Germinal center (tissue), 1 donor: ENCODE measurements around the gene MANEAL.

Experiments
- DNase-seq: peaks from one replicate; pipeline ENCODE4 v3.0.0; 2012; ENCODE audit warnings: mixed read lengths, low spot score

The MANEAL gene

GRCh38 chr1:37828410-37829074 lies 34.9 kb downstream of the MANEAL start:
- no peak for DNase-seq

DNA sequence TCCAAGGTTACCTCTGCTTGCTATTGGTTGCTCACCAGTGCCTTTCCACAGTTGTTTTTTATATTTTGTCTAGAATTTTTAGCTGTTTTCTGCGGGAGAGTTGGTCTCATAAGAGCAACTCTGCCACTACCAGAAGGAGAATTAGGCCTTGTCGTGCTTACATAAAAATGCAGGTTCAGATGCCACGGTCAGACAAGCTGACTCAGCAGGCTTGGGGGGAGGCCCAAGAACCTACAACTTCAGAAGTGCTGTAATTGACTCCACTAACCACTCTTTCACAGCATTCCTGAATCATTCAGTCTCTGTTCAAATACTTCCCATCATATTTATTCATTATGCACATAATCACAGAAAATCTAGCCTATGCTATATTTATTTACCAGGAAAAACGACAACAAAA lies 37.5 kb downstream of the MANEAL start:
- no peak for DNase-seq

DNA sequence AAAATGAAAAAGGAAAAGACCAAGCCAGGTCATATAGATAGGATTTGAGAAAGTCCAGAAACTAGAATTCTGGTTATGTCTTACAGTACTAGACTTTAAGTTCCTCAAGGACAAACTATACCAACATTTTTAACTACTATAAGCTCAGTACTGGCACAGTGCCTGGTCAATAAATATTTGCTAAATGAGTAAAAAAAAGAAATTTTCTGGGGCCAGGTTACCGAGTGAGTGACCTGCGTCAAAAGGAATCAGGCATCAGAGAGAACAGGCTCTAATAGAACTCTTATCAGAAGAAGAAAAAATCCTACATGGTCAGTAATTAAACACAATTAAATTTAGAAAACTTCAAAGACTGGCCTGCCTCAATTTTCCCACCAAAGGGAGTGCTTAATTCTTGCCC lies 38.2 kb downstream of the MANEAL start:
- DNase-seq, result no peak

DNA sequence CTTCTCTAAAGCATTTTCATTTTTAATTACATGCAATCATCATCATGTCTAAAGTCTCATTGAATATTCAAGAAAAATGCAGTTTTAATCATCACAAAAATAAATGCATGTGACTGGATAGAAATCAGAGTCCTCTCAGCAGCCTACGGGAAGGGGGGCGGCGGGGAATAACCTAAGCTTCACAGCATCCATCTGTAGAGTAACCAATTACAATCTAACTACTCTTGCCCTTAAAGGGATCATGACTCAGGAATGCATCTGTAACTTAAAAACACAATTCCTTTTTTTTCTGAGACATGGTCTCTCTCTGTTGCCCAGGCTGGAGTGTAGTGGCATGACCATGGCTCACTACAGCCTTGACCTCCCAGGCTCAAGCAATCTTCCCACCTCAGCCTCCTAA lies 43.1 kb downstream of the MANEAL start:
- DNase-seq, result no peak

DNA sequence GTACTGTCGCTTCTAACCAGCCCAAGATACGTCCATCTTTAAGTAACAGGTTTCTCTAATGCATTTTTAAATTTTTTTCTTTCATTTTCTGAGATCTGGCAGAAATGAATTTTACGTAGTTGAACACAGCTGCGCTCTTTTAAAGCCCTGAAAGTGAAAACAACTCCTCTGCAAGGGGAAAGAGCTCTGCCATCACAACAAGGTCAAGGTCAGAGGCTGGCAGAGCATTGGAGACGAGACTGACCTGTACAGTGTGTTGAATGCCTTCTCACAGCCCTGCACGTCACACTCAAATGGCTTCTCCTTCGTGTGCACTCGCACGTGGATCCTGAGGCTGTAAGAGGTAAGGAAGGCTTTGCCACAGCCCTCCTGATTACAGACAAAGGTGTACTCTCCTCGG lies 46.0 kb downstream of the MANEAL start:
- DNase-seq, result no peak

DNA sequence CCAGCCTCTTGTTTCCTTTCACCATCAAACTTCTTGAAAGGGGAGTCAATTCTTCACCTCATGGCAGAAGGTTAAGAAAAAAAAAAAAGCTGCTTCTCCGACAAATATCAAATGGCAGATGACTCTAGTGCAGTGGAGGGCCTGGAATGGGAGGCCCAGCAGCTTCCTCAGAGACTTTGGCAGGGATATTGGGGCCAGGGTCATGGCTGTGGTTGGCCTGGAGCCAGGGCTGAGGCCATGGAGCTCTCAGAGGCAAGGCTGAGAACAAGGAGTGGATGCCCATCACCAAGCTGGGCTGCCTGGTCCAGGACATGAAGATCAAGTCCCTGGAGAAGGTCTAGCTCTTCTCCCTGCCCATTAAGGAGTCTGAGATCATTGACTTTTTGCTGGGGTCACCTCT lies 47.1 kb downstream of the MANEAL start:
- no peak for DNase-seq

DNA sequence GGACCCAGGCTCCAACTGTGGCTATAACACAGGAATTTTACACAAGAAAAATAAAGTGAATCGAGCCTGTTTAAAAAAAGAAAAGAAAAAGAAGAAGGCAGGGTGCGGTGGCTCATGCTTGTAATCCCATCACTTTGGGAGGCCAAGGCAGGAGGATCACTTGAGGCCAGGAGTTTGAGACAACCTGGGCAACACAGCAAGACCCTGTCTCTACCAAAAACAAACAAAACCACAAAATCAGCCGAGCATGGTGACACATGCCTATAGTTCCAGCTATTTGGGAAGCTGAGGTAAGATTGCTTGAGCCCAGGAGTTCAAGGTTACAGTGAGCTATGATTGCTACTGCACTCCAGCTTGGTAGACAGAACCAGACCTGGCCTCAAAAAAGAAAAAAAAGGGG lies 48.0 kb downstream of the MANEAL start:
- no peak for DNase-seq

DNA sequence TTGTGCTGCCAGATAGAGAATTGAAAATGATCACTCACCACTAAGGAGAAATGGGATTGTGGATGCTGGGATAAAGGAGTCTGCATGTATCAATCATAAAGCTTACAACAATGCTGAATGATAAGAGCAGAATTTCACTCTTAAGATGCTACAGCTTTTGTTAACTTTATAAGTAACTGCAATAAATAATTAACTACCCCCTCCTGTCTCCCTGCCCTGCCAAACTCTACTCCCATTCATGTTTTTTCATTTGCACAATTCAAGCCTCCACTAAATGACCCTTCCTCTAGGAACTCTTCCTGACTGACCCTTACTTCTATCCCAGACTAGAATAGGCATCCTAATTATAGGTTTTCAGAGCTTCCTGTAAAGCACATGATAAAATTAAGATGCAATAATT lies 50.9 kb downstream of the MANEAL start:
- no peak for DNase-seq

GRCh38 chr1:37845049-37845646 lies 51.5 kb downstream of the MANEAL start:
- DNase-seq, result no peak

DNA sequence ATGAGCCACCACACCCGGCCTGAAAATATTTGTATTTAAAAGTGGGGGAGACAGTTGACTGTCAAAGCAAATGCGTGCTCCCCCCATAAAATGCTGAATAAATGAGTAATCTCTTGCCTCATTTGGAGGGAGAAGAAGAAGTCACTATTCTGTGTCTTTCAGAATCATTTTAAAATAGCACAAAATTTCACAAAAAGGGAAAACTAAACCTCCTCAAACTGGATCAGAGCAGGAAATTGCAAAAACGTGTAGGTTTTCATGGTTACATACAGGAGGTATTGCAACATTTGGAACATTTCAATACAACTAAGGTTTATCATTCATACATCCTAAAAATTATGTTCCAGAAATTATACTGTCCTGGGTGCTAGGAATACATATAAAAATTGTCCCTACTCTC lies 52.1 kb downstream of the MANEAL start:
- DNase-seq, result no peak

GRCh38 chr1:37846647-37847339 lies 53.1 kb downstream of the MANEAL start:
- no peak for DNase-seq

DNA sequence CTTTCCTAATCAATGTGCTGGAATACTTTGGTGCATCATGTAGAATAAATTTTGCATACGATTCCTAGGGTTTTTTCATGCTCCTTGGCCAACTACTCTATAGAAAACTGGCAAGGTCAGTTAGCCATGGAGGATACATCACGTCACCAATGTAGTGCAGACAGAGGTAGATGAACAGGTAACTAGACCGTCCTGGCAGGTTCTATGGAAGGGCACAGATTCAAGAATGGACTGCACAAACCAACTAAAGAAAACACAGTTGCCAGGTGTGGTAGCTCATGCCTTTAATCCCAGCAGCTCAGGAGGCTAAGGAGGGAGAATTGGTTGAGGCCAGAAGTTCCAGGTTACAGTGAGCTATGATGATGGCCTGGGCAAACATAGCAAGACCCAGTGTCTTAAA lies 55.8 kb downstream of the MANEAL start:
- DNase-seq, result no peak

DNA sequence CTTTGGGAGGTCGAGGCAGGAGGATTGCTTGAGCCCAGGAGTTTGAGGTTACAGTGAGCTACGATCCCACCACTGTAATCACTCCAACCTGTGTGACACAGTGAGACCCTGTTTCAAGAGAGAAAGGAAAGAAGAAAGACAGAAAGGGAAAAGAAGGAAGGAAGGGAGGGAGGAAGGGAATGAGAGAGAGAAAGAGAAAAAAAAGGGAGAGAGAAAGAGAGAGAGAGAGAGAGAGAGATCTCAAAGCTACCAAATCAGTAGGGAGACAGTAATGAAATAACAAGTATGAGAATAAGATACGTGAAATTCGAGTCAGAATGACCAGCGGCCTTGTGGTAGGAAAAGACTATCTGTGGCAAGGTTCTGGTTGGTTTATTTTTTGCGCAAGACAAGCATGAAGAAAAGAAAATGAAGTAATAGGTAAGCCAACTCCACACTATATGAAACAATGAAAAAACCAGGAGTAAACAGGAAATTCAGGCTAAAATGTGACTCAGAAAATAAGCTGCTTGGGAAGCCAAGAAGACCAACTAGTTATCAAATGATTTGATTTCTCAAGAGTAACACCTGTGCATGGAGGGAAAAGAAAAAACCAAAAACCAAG lies 56.8 kb downstream of the MANEAL start:
- no peak for DNase-seq
